Measurements from ENCODE around the gene UBAC2. TPM values are rescaled to one million over a fixed set of nuclear protein-coding genes. Genes with fewer than 3 reads are reported as not detected.

UBAC2 gene
- polyA plus RNA-seq, 12 donors = 55.0 to 125 (median 89.2) TPM; not detected in 1

DNA sequence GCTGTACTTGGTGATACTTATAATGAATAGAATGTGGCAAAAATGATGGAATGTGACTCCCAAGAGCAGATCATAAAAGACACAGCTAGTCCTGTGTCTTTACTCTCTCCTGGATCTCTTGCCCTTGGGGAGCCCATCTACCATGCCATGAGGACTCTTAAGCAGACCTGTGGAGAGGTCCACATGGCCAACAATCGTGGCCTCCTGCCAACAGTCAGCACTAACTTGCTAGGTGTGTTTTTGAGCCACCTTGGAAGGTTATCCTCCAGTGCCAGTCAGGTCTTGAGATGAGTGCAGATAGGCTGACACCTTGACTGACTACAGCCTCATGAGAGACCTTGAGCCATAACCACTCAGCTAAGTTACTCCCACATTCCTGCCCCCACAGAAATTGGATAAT, 128.8 kb downstream of the UBAC2 start:
- no peak for DNase-seq

DNA sequence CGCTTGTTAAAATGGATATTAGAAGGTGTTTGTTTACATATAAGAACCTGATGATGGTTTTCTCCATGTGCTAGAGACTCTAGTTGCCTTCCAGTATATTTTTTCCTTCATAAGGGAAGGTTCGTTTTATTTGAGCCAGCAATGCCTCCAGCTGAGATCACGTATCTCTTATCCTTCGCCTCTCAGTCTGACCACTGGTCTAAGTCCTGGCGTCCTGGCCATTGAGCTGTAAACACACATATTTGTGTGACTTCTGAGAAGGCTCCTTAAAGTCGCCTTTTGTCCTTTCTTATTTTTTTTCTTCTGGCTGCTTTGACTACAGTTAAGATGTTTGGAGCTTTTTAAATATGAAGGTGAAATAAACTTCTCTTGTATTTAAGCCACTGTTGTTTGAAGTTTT, 130.3 kb downstream of the UBAC2 start:
- no peak for DNase-seq

DNA sequence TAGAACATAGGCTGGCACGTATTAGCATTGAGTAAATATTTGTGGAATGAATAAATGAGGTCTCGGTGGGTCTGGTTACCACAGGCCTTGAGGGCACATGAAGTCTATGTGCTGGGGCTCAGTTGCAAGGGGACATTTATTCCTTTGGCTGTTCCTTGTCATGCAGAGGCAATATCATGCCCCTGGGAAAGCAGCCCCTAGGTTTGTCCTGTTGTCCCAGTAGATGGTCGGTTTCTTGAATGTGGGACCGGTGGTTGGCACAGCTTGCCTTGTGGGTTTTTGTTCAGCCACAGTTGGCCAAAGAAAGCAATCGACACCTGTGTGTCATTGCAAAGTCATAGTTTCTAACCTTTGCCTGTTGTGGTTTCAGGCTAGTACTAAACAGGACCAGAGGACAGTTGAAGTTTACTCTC, 131.2 kb downstream of the UBAC2 start:
- no peak for DNase-seq

DNA sequence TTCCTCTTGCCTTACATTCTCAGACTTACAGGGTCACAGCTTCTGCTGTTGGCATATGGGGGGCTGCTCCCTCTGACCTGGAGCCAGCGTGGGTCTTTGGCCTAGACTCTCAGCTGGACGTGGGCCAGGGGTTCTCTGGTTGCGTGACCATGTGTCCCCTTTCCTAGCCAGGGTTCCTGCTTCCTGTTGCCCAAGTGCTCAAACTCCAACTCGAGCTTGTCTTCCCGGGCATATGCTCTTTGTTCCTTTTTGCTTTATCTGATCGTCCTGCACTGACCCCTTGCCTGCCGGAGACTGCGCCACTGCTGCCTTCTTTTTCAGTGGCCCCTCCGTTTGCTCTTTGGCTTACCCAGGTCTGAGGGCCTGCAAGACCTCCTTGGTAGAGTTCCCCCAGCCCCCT, 131.8 kb downstream of the UBAC2 start:
- DNase-seq = no peak

DNA sequence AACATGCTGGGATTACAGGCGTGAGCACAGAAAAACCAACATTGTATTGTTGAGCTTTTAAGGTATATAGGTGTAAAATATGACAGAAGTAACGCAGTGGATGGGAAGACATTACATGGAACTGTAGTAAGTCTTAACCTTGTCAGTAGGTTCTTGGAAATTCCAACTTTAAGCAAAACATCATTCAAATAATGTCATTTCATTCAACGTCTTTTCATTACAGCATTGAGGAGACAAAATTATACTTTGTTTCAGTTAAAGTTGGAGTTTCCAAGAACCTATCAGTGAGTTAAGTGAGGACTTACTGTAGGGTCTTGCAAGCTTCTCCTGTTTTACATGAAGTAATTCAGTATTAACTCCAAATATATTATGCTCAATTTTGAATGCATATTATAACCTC, 133.6 kb downstream of the UBAC2 start:
- no peak for DNase-seq

DNA sequence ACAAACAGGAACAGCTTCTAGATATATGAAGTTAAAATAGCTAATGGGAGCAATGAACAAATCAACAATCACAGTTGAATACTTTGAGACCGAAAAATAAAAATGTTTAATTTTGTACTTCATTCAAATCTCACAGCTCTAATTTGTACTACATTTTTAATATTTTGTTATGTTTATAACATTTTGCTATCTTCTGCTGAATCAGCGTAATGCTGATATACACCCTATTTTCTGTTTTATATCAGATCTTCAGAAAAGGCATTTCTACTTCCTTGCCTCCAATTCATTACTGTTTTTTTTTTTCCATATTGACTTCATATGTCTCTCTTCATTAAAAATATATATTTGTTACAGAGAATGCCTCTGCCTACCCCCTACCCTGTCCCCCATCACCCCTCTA, 134.4 kb downstream of the UBAC2 start:
- no peak for DNase-seq

DNA sequence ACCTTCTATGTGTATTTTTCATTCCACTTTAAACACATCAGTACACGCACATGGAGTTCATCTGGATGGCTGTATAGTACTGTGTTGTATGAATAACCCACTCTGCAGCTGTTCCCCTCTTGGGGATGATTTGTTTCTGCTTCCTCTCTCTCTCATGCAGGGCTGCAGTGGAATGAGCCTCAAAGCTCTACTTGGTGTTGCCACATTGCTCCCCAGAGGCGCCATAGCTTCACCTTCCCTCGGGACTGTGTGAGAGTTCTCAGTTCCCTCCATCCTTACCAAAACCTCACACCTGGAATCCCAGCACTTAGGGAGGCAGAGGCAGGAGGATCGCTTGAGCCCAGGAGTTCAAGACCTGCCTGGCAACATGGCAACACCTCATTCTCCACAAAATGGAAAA, 134.9 kb downstream of the UBAC2 start:
- no peak for DNase-seq

DNA sequence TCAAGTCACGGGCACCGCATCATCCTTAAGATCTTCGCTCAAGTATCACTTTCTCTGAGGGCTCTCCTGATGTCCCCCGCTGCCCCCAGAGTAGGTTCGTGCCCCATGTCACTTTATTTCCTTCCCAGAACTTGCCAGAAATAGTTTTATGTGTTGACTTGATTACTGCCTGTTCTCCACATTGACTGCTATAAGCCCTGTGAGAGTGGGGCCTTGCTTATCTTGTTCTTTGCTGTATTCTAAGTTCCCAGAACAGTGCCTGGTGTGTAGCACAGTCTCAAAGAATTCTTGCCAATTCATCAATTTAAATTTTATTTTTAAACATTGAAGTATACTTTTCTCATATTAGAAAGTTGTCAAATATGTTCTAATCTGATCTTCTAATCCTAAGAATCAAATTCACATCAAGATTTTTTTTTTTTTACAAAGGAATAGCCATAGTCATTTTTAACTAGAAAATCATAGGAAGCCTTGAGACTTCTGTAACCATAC, 138.6 kb downstream of the UBAC2 start:
- DNase-seq = no peak

DNA sequence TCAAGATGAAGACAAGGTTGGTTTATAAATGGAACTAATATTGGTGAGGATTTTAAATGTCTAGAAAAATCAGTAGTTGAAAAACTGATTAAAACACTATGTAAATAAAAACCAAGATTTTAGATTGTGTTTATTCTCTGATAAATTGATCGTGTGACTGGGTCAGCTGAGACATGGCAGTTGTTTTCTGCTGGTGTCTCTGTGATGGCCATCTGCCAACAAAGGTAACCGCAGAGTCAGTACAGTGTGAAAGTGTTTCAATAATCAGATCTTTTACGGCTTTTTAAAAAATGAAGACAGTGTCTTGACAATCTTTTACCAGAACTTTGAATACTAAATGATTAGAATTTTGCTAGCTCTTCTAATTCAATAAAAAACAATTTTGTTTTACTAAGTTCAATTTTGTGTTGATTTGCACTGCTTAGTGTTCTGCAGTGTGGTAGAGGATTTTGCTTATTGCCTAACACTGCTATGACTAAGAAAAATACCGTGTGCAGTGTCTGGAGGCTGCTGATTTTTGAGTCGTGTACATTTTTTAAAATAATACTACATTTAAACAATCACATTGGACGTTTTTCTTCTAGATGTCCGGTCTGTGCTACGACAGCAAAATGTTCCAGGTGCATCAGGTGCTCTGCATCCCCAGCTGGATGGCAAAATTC, 139.2 kb downstream of the UBAC2 start:
- DNase-seq = no peak

DNA sequence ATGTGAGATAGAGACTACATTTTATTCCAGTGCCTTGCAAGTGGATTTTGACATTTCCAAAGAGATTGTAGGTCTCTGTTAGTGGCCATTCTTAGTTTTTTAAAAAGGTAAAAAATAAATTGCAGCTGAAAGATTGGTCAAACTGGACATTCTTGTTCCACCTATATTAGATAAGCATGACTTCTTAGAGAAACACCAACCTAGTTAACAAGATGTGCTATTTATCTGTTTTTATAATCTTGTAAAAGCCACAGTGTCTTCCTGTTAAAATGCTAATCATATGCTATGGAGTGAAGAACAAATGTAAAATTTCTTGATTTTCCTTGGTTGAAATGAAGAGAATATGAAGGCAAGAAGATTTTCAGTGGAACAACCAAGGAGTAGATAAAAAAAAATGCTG, 140.0 kb downstream of the UBAC2 start:
- DNase-seq = no peak

DNA sequence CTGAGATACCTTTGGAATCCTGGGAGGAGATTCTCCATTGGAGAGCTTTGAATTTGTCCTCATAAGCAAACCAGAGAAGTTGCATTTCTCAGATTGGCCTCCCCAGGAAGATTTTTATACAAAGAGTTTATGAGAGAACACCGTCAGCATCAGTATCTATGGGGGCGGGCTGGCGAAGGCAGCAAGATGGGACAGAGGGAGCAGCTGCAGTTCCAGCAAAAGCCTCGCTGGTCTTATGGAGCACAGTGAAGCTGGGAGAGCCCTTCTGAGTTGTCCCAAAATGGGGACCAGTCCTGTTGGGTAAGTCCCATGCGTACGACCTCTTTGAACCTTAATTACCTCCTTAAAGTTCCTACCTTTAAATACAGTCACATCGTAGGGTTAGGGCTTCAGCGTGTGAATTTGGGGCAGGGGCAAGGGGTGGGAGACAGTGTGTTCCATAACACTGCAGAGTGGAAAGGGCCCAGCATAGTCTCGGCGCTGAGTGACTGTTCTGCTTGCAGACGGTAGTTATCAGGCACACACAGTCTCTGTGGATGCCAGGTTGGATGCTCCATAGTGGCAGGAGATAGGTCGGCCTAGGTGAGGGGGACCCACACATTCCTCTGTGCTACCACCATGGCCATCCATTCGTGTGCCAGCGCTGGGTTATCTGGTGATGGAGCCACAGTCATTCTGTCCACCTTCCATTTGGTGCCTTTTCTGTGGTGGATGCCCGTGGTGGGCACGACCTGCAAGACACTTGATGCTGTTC, 141.5 kb downstream of the UBAC2 start:
- DNase-seq = no peak

DNA sequence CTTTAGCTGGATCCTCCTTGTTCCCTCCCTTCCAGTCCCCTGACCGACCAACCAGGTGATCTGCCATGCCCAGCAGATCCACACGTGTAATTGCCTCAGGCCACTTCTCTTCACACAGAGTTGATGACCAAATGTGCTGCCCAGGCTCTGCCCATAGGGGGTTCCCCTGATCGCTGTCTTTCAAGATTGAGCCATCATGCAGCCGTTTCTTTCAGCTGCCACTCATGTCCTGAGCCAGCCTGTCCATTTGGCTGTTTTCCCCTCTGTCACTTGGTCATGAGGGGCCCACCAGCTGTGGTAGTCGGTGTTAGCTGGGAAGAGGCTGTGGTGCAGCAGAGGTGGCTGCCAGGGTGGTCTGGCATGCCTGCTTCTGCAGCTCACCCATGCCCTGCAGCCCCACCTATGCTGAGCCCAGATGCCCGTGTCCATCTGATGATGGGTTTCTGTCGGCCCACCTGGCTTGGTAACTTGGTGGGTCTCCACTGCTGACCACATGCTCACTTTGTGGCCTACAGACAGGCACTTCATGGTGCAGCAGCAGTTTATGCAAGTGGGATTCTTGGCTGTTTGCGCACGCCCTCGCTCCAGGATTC, 142.2 kb downstream of the UBAC2 start:
- no peak for DNase-seq

DNA sequence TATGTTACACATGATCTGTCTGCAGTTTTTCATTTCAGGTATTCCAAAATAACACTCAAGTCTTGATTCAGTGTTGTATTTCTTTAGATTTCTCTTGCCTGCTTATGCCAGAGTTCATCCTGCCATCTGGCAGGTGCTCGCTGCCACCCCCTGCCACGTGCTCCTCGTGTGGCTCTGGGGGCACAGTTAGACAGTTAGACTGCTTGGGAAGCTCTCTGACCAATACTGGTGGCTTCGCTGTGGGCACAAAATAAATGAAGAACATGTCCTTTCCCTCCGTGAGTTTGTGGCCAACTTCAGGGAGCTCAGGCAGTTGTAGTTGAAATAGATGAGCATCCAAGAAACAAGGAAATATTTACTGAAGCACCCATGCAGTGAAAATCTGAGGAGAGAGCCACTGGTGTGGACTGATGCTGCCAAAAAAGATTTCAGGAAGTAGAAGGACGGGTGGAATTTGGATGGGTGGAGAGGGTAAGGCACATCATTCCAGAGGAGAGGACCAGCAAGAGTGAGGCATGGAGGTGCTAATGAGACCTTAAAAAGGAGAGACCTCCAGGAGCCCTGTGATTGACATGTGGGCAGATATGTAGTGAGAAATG, 144.1 kb downstream of the UBAC2 start:
- DNase-seq = no peak

DNA sequence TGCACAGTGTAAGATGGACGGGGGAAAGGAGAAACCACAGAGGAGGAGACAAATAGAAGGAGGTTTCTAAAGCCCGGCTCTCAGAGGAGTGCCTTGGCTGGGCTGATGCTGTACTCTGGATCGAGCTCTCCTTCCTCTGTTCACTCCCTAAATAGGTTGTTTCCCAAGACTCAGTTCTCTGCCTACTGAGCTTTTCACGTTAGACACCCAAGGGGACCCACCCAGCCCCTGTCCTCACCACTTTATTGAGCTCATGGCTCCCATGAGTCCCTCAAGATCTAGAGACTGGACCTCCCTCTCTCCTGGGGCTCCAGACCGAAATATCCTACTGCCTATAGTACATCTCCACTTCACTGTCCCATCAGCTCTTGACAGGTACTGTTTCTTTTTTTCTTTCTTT, 144.7 kb downstream of the UBAC2 start:
- no peak for DNase-seq

DNA sequence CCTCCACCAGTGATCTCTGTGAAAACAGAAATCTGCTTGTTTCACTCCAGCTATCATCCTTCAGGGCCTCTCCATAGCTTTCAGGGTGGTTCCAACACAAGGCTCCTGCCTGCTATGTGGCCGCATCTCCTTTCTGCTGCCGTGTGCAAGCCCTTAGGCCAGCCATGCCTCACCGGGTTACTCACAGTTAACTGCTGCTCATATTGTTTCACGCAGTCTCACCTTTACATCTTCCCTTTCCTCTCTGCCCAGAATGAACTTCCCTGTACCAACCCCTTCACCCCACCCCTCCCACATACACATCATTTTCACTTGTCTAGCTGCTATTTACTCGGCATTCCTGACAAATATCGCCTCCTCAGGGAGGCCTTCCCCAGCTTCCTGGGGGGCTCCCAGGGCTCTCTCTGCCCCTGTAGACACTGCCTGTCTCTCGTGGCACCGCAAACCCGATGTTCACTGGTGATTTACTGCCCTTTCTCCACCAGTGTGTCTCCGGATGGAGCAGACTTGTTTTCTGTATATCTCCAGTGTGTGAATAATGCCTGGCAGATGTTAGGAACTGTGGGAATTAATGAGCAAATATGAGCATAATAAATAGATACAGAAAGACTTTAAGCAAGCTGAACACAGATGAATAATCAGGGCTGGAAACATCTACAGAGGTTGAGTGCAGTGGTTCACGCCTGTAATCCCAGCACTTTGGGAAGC, 145.8 kb downstream of the UBAC2 start:
- DNase-seq = no peak

DNA sequence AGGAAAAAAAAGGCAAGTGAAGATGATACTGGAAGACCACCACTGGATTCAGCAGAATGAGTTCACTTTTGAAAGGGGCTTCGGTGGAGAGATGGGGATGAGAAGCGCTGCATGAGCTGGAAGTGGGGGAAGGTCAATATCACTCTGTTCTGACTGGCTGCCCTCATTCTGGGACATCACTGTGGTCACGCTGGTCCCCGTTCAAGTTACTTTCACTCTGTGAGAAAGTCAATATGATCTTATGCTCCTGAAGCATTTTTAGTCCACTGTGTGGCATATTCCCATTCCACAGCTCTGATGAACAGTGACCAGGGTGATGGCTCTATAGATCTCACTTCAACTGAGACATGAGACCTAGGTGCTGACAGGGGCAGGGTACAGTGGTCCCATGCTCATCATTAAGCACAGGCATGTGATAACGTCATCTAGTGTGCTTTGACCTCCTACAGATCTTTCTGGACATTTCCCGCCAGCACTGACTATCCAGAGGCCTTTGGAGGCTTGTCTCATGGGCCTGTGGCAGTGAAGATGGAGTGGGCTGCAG, 146.8 kb downstream of the UBAC2 start:
- no peak for DNase-seq

DNA sequence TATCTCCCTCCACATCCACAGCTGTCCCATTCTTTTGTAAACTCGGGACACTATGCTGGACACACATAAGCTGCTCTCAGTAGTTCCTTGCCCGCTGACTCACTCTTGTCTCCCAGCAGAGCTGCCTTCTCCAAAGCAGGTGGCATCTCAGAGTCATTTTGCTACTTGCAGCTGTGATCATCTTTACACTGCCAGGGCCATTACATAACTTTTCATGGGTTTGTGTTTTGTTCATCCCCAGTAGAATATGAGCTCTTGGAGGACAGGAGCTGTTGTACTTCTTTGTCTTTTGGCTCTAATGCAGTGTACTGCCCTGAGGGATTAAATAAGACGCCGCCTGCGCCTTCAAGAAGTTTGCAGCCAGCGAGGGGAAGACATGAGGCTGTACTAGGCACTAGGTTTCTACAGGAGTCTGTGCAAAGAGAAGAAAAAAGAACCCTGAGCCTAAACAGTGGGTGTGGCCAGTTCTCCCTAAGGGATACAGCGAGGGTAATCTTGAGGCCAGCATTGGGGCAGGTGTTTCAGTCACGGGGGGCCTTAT, 147.3 kb downstream of the UBAC2 start:
- DNase-seq = no peak

DNA sequence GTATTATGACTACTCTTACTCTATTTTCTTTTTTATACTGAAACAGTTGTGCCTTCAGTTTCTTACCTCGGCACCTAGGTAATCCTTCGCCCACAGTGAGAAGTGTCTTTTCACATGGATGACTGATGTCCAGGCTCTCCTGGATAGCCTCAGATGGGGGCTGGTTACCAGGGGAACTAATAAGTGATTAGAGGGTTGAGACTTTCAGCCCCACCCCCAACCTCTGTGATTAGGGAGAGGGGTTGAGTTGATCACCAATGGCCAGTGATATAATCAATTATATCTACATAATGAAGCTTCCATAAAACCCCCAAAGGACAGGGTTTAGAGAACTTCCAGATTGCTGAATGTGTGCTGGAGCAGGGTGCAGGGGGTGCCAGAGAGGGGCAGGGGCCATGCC, 149.5 kb downstream of the UBAC2 start:
- no peak for DNase-seq

DNA sequence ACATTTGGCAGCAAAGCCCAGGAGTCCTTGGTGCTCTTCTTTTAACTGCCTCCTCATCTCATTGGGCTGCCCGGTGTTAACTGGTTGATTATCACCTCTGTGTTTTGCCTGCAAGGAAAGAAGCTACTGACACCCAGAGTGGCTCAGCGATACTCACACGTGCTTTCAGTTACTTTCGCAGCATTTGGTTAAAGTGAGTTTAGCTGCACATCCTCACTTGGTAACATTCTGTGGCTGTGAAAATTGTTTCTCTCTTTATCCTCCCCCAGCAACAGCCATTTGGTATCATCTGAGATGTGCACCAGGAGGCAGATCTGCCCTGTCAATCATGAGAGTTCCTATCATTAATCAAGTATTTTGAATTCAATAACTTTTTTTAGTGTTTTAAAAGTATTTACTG, 151.1 kb downstream of the UBAC2 start:
- no peak for DNase-seq

DNA sequence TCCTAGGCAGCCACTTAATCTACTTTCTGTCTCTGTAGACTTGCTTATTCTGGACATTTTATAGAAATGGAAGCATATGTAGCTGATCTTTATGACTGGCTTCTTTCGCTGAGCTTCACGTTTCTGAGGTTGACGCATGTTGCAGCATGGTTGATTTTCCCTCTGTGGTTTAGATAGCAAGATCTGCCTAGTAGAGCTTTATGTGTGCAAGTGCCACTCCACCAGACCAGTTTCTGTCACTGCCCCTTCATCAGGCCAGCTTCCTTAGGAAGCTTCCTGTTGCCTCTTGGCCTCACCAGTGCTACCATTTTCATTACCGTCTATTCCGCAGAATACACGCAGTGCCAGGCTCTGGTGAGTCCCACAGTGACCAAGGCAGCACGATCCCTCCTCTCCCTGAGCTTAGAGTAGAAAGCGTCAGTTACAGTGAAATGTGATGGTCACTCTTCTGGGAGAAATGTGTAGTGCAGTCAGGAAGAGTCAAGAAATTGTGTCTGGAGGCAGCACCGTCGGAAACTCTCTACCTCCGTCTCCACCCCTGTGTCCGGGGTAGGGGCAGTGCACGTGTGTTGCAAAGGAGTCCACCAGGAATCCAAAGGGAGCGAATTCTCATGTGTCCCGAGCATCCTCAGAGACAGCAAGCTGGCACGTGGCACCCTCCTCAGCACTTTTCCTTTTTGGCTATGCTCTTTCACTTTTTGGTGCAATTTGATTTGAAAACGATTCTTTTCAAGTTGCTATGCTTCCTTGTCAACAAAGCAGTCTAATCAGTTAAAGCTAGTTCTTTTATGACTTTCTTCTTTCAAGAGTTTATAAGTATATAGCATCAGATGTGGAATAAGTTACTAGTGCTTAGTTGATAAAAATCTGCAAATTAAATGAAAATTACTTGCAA, 151.9 kb downstream of the UBAC2 start:
- DNase-seq = no peak

DNA sequence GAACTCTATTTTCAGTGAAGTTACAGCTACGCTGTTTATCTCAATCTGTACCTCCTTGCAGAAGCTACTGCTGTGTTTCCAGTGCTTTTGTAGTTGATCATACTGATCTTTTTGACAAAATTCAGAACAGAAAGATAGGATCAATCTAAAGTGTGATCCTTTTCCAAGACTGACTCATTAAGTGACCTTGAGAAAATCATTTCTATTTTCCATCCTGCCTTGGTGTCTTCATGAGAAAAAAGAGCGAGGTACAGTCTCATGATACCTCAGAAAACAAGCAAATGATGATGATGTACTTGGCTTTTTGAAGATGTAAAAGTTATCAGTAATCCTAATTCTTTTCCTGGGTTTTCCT, 152.6 kb downstream of the UBAC2 start:
- no peak for DNase-seq
